Measurements from ENCODE around the gene P3H2.

The P3H2 gene

DNA sequence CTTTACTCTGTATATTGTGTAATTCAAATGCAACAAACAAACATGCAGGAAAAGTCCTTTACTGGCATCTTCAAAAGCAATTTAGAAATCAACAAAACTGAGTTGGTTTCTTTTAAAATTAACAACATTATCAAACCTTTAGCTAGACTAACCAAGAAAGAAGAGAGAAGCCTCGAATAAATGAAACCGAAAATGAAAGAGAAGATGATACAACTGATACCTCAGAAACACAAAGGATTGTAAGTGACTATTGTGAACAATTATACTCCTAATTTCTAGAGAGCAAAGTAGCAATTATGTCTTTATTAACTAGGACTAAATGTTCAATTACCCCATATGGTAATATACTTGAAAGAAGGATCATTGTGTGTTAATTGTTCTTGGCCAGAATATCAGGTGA lies 49.2 kb upstream of the P3H2 start (continued):
- TF ChIP-seq, protein P1, sequence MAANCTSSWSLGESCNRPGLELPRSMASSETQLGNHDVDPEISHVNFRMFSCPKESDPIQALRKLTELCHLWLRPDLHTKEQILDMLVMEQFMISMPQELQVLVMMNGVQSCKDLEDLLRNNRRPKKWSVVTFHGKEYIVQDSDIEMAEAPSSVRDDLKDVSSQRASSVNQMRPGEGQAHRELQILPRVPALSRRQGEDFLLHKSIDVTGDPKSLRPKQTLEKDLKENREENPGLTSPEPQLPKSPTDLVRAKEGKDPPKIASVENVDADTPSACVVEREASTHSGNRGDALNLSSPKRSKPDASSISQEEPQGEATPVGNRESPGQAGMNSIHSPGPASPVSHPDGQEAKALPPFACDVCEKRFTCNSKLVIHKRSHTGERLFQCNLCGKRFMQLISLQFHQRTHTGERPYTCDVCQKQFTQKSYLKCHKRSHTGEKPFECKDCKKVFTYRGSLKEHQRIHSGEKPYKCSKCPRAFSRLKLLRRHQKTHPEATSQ (tag by site-specific recombination; IDR thresholded peaks at IDR 0.05), result no peak
- no peak for TF ChIP-seq KLF8 (tag by site-specific recombination; IDR thresholded peaks at IDR 0.05)

- CTCF ChIA-PET, result interaction anchor here (0.9 to 1.3 kb wide), 2 partner anchors 28 to 33 kb away, joined by 4 to 8 read pairs; no protein-coding TSS in a partner anchor
These were observed 48.5 kb upstream of the P3H2 start for GRCh38 chr3:190169243-190169642.

GRCh38 chr3:190167936-190168680 lies 47.4 kb upstream of the P3H2 start:
- H3K9me3 ChIP-seq (ENCODE audit: control insufficient read depth, insufficient read depth, low read depth, low read length), result no peaks in the 10 kb centered on the region
- ChIA-PET CTCF (interaction anchor here (0.8 to 1.3 kb wide), 6 partner anchors 15 to 123 kb away, joined by 3 to 8 read pairs (median 4); no protein-coding TSS in a partner anchor), POLR2A (interaction anchor here (0.6 to 1.6 kb wide), 3 partner anchors 9 to 58 kb away, joined by 3 to 5 read pairs (median 4); no protein-coding TSS in a partner anchor)
- no peak overlapping the region for H3K4me3 ChIP-seq (ENCODE audit: low read depth, low read length)
- peaks cover 4% of the 10 kb centered on the region; the same call in 1 of the 2 replicates for H3K4me1 ChIP-seq (ENCODE audit: control insufficient read depth, insufficient read depth, low read length)
- TF ChIP-seq ZNF211 (tag by site-specific recombination; IDR thresholded peaks at IDR 0.05; ENCODE audit: low read depth) (no peak), ZBTB8A (tag by site-specific recombination; IDR thresholded peaks at IDR 0.05) (no peak), ZNF366 (tag by site-specific recombination; conservative IDR thresholded peaks at IDR 0.05) (0 out of 2 replicates have a peak, but pooled peaks have one; percentile 17), FEZF1 (tag by site-specific recombination; IDR thresholded peaks at IDR 0.05) (peak; percentile 23; the same call in 1 of the 2 replicates)
- TF ChIP-seq, protein P2, sequence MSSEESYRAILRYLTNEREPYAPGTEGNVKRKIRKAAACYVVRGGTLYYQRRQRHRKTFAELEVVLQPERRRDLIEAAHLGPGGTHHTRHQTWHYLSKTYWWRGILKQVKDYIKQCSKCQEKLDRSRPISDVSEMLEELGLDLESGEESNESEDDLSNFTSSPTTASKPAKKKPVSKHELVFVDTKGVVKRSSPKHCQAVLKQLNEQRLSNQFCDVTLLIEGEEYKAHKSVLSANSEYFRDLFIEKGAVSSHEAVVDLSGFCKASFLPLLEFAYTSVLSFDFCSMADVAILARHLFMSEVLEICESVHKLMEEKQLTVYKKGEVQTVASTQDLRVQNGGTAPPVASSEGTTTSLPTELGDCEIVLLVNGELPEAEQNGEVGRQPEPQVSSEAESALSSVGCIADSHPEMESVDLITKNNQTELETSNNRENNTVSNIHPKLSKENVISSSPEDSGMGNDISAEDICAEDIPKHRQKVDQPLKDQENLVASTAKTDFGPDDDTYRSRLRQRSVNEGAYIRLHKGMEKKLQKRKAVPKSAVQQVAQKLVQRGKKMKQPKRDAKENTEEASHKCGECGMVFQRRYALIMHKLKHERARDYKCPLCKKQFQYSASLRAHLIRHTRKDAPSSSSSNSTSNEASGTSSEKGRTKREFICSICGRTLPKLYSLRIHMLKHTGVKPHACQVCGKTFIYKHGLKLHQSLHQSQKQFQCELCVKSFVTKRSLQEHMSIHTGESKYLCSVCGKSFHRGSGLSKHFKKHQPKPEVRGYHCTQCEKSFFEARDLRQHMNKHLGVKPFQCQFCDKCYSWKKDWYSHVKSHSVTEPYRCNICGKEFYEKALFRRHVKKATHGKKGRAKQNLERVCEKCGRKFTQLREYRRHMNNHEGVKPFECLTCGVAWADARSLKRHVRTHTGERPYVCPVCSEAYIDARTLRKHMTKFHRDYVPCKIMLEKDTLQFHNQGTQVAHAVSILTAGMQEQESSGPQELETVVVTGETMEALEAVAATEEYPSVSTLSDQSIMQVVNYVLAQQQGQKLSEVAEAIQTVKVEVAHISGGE (tag by site-specific recombination; conservative IDR thresholded peaks at IDR 0.05; ENCODE audit: low read depth), result peak; percentile 28; the same call in 1 of the 2 replicates
- H3K27ac ChIP-seq (ENCODE audit: extremely low read depth, low read depth, low read length), result no peak overlapping the region
- no peaks in the 10 kb centered on the region for H3K36me3 ChIP-seq (ENCODE audit: control insufficient read depth in 2 of 2, insufficient read depth in 1 of 2, low read length in 2 of 2)

More at GRCh38 chr3:190169243-190169642, 48.5 kb upstream of the P3H2 start:
- Histone ChIP-seq H3K4me1 (ENCODE audit: control insufficient read depth, insufficient read depth, low read length) (peaks cover 4% of the 10 kb centered on the region; the same call in 1 of the 2 replicates), H3K27ac (ENCODE audit: extremely low read depth, low read depth, low read length) (no peak overlapping the region), H3K36me3 (ENCODE audit: control insufficient read depth in 2 of 2, insufficient read depth in 1 of 2, low read length in 2 of 2) (no peaks in the 10 kb centered on the region), H3K4me3 (ENCODE audit: low read depth, low read length) (no peak overlapping the region), H3K9me3 (ENCODE audit: control insufficient read depth, insufficient read depth, low read depth, low read length) (no peaks in the 10 kb centered on the region)
- TF ChIP-seq, protein P3, sequence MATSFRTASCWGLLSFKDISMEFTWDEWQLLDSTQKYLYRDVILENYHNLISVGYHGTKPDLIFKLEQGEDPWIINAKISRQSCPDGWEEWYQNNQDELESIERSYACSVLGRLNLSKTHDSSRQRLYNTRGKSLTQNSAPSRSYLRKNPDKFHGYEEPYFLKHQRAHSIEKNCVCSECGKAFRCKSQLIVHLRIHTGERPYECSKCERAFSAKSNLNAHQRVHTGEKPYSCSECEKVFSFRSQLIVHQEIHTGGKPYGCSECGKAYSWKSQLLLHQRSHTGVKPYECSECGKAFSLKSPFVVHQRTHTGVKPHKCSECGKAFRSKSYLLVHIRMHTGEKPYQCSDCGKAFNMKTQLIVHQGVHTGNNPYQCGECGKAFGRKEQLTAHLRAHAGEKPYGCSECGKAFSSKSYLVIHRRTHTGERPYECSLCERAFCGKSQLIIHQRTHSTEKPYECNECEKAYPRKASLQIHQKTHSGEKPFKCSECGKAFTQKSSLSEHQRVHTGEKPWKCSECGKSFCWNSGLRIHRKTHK (tag by site-specific recombination; IDR thresholded peaks at IDR 0.05), result no peak
- TF ChIP-seq OSR2 (tag by site-specific recombination; IDR thresholded peaks at IDR 0.05), result no peak
- no peak for TF ChIP-seq ZBTB1 (tag by site-specific recombination; IDR thresholded peaks at IDR 0.05)
- no peak for TF ChIP-seq ZNF426 (tag by site-specific recombination; IDR thresholded peaks at IDR 0.05)
- TF ChIP-seq ZFP37 (tag by site-specific recombination; IDR thresholded peaks at IDR 0.05), result no peak
- no peak for TF ChIP-seq PBX3 (CRISPR knock-in tag; IDR thresholded peaks at IDR 0.05)
- TF ChIP-seq RBAK (tag by site-specific recombination; IDR thresholded peaks at IDR 0.05), result no peak
- TF ChIP-seq HOXC10 (CRISPR knock-in tag; IDR thresholded peaks at IDR 0.05), result no peak
- no peak for TF ChIP-seq FEZF1 (tag by site-specific recombination; IDR thresholded peaks at IDR 0.05)
- no peak for TF ChIP-seq KLF8 (tag by site-specific recombination; IDR thresholded peaks at IDR 0.05)
- TF ChIP-seq ZNF501 (tag by site-specific recombination; IDR thresholded peaks at IDR 0.05), result no peak
- no peak for TF ChIP-seq ZNF48 (tag by site-specific recombination; IDR thresholded peaks at IDR 0.05)
- TF ChIP-seq, protein P4, sequence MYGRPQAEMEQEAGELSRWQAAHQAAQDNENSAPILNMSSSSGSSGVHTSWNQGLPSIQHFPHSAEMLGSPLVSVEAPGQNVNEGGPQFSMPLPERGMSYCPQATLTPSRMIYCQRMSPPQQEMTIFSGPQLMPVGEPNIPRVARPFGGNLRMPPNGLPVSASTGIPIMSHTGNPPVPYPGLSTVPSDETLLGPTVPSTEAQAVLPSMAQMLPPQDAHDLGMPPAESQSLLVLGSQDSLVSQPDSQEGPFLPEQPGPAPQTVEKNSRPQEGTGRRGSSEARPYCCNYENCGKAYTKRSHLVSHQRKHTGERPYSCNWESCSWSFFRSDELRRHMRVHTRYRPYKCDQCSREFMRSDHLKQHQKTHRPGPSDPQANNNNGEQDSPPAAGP (tag by site-specific recombination; IDR thresholded peaks at IDR 0.05), result no peak
- TF ChIP-seq ZNF341 (tag by site-specific recombination; IDR thresholded peaks at IDR 0.05; ENCODE audit: low read depth), result no peak
- POLR2A ChIA-PET, result interaction anchor here (1.5 to 1.6 kb wide), 2 partner anchors 8 to 13 kb away, joined by 4 to 5 read pairs; no protein-coding TSS in a partner anchor
